Vagina (tissue), 2 donors: ENCODE results near the gene DRGX.

Experiments used
- CTCF ChIP-seq, 3 experiments: fragments of 450-650 bp in 2 of 3; fragments of 200-600 bp in 1 of 3; sonication (generic) in 1 of 3; IDR thresholded peaks; one replicate each; pipeline ENCODE4 v1.5.1; 2017 to 2019; ENCODE audit warnings: antibody characterized with exemption in 3 of 3, mild to moderate bottlenecking in 2 of 3, moderate library complexity in 2 of 3
- POLR2A ChIP-seq, 2 donors: fragments of 450-650 bp; IDR thresholded peaks; one replicate each; pipeline ENCODE4 v1.6.1; 2017; ENCODE audit warnings: antibody characterized with exemption in 2 of 2, mild to moderate bottlenecking in 2 of 2, moderate library complexity in 2 of 2

- TF ChIP-seq CTCF (IDR thresholded peaks at IDR 0.05) = no peak
- TF ChIP-seq POLR2A (IDR thresholded peaks at IDR 0.05) = no peak
These were observed 31.8 kb downstream of the DRGX start for GRCh38 chr10:49364051-49364450.
